ENCODE results near the gene ZNF823. TPM values are rescaled to one million over a fixed set of nuclear protein-coding genes. Genes with fewer than 3 reads are reported as not detected.

ZNF823 gene
- total and polyA plus RNA-seq, 9 of the 15 experiments (the other 6 are each of a cell fraction or from before 2014, with no cell fraction given) = 4.0 to 13.4 (median 6.1) TPM

- TF ChIP-seq PRDM10 (IDR thresholded peaks at IDR 0.05; ENCODE audit: partially characterized antibody) (peak; percentile 19), ATF3 (IDR thresholded peaks at IDR 0.05) (peak; percentile 53; the same call in 1 of the 2 replicates), ATF3 (CRISPR knock-in tag; conservative IDR thresholded peaks at IDR 0.05) (no peak), ARID1B (IDR thresholded peaks at IDR 0.05) (peak; percentile 68), RERE (CRISPR knock-in tag; IDR thresholded peaks at IDR 0.05; ENCODE audit: borderline replicate concordance) (no peak), NCOA4 (IDR thresholded peaks at IDR 0.05; ENCODE audit: partially characterized antibody) (no peak), ARID2 (IDR thresholded peaks at IDR 0.05) (no peak), SMARCB1 (IDR thresholded peaks at IDR 0.05; ENCODE audit: insufficient read length, low read depth) (peak; percentile 60), CEBPZ (IDR thresholded peaks at IDR 0.05; ENCODE audit: borderline replicate concordance, low read depth, low read length) (no peak), GATA2 (CRISPR knock-in tag; IDR thresholded peaks at IDR 0.05) (peak; percentile 90), MEIS2 (IDR thresholded peaks at IDR 0.05; ENCODE audit: partially characterized antibody) (peak; percentile 63), THRB (CRISPR knock-in tag; conservative IDR thresholded peaks at IDR 0.05) (no peak), NFE2 (IDR thresholded peaks at IDR 0.05; ENCODE audit: low read depth) (peak; percentile 94)
Measured at GRCh38 chr19:11736696-11737095, 2.0 kb downstream of the ZNF823 start (continued).

All from K562 (cell line).